Hematopoietic multipotent progenitor cell treated with erythropoietin and hydrocortisone succinate and interleukin-3 and kit ligand, for 15 days (in vitro differentiated cells): Measurements from ENCODE around the gene ATPAF1.

Source experiments
- DNase-seq: peaks from one replicate; pipeline ENCODE4 v3.0.0-alpha.2; 2015; ENCODE audit warnings: low spot score

Gene ATPAF1

DNA sequence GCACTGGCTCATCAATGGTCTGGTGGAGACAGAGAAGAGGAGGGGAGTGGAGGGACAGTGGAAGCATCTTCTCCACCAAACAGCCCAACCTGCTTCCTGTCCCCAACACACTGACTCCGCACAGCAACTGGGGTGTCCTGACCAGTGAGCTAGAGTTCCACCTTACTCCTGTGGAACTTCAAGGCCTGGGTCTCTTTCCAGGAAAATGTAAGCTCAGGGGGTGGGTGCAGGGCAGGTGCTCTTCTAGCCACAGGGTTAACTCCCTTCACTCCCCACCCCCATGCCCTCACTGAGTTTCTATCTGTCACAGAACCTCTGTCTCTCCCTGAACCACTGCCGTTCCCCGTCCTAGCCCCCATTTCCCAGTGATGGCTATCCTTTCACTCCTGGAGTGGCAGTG, 52.4 kb downstream of the ATPAF1 start:
- DNase-seq = no peak

DNA sequence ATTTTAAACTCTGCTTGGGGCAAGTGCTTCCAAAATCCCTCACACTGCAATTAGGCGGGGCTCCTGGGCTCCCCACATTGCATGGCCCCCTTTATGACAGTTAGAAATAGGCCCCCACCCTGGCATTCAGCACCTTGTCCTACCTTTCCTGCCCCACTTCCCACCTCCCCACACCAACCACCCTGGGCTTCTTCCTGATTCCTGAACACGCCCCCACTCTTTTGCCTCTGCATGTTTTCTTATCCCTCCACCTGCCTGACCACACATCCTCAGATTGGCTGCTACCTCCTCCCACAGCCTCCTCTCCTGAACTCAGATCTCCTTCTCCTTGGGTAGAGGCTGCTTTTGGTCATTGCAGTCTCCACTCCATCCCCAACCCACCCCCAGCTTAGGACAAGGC, 53.1 kb downstream of the ATPAF1 start:
- no peak for DNase-seq

DNA sequence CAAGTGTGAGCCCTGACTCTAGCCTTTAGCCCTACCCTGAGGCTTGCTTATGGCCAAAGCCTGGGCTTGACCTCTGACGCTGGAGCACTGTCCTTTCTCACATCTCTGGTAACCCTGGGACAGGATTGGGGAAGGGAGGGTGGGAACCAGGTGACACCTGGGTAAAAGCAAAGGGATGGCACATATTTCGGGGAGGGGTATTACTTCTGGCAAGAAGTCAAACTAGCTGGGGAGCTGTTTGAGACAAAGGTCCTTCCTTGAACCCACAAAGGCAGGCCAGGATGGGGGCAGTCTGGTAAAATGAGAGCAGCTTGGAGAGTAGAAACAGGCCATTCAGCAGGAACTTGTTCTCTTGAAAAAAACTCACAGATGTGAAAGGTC, 53.6 kb downstream of the ATPAF1 start:
- no peak for DNase-seq

DNA sequence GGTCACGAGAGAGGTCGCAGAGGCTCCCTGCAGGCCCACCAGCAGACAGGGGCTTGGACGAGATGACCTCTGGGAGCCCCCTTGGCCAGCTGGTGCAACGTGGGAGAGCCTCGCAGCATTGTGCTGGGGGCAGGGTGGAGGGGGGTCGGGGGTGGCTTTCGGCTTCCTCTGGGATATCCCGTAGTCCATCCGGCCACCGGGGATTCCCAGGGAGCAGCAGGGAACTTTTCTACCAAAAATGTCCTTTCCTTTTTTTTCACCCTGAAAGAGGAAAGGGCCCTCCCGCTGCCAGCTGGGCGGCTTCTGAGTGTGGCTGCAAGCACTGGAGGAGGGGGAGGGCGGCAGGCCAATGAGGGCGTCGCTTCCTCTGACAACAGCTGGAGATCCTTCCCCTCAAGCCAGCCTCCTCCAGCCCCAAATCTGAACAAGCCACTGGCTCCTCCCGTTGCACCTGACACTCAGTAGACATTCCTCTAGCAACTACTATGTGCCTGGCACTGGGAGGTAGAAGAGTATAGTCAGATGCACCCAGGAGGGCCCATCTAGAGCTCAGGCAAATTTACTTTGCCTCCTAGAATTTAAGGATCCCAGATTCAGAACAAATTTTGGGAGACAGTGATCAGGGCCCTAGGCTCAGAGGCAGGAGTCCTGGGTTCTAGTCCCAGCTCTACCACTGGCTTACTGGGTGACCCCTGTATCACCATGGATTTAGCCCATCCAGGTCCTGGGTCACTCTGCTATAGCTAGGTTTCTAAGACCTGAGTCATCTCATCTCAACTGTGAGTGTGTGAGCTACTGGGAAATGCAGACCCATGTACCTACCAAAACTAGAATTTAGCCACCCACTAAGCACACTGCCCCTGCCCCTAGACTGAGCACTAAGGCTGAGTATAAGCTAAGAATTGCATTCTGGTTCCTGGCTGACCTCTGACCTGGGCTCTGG, 54.2 kb downstream of the ATPAF1 start:
- DNase-seq = peak; percentile 80

DNA sequence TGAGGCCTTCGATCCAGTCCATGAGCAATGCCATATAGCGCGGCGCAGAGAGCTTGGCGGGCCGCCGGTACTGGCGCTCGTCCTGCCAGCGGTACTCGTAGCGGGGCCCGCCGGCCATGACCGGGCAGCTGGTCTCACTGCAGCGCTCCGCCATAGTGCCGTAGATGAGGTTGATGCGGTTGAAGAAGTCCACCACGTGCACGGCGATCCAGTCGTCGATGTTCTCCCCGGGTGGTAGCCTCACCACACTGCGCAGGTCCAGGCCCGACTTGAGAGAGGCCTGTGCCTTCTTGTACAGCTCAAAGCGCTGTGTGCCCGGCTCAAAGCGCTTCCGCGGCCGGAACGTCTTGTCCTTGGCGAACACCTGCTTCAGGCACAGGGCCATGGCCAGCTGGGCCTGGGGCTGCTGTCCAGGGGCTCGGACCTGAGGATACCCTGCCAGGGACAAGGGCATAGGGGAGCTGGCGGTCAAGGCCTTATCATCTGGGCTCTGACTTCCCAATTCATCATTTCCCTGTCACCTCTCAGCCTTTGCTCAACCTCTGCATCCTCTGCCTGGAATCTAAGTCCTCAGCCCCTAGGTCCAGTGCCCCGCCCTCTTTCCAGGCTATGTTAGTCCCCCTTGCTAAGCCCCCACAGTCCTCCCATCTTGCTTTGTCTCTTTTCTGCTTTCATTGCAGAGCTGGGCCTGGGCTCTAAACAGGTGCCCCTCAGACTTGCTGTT, 55.1 kb downstream of the ATPAF1 start:
- no peak for DNase-seq

DNA sequence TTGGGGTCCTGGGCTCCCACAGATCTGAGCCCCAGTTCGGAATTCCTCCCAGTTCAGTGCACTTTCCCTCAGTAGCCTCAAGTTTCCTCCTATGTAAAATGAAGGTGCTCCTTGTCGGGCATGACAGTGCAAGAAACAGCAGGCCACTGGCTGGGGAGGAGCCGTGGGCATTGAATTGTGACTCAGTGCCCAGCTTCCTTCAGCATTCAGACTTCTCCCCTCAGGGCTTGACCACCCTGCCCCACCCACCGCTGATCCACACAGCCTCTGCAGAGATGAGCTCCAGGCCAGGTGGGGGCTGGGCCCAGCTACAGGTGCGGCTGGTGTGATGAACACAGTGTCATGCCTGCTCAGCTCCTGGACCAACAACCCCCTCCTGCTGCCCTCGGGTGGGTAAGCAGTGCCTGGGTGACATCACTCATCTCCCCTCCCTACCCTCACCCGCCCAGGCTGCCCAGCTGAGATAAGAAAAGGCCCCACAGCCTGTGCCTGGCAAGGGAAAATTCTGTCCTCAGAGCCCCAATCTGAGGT, 56.4 kb downstream of the ATPAF1 start:
- DNase-seq = peak; percentile 94

DNA sequence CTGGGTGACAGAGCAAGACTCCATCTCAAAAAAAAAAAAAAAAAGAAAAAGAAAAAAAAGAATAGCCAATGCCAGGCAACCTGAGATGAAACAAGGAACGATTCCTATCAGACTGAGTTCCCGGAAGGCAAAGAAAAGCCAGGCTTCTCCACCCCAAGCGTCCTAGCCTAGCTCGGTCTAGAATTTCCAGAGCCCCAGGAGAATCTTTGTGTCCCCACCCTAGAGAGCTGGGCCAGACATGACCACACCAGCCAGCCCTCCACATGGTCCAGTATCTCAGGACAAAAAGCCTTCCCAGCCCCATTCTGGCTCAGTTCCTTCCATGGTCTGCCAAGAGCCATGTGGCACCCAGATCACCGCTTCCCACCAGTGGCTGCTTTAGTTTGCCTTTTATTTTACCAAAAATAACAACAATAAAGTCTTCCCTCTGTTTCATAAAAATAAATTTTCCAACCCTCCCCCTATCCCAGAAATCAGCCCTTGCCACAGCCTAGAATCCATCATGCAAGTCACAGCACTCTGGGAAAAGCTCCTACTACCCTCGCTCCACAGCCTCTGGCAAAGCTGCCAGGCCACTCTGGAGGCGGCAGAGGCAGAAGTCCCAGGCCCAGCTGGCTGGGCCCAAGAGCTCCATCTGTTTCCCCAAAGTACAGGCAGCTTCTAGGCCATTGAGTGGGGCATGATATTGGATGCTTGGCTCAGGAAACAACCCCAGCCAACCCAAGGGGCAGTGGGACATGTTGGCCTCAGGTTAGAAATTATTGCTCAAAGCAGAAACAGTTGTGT, 60.6 kb downstream of the ATPAF1 start:
- DNase-seq = no peak

DNA sequence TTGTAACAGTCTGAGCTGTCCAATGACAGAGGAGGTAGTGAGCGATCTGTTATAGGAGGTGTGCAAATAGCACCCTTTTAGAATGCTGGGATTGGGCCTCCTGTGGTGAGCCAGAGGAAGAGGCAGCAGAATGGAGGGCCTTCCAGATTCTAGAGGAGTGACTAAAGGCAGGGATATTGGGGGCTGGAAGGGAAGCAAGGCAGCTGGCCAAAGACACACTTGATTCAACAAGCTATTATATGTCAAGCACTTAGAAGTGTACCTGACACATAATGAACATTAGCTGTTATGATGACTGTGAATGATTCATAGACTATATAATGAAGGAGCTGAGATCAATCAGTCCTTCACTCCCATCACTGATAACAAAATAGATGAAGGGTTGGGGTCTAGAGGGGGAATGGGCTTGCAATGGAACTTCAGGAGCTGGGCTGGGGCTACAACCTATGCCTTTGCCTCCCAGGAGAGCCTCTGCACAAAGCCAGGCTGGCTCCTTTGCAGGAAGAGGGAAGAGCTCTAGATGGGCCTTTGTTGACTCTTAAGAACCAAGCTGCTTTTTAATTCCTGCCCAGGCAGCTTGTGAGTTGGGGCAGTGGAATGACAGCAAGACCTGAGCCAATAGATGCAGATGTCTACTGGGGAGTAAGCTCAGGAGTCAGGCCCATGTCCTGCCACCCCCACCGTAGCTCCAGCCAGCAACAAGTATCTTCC, 61.8 kb downstream of the ATPAF1 start:
- no peak for DNase-seq

DNA sequence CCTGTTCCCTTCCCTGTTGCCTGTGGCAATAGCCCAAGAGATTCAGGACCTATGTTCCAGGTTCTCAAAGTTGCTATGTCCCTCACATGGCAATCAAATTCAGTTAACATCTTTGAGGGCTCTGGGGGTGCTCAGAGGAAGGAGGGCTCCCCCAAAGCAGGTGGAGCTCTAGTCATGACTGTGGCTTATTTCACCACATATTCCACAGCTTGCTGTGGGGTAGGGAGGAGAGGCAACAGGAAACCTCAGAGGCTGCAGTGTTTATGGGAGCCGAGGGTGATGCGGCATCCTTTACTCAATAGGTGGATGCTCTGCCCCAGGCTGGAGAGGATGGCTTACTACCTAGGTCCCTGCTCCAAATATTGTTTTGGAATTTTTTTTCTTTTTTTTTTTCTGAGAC, 62.9 kb downstream of the ATPAF1 start:
- DNase-seq = peak; percentile 18

DNA sequence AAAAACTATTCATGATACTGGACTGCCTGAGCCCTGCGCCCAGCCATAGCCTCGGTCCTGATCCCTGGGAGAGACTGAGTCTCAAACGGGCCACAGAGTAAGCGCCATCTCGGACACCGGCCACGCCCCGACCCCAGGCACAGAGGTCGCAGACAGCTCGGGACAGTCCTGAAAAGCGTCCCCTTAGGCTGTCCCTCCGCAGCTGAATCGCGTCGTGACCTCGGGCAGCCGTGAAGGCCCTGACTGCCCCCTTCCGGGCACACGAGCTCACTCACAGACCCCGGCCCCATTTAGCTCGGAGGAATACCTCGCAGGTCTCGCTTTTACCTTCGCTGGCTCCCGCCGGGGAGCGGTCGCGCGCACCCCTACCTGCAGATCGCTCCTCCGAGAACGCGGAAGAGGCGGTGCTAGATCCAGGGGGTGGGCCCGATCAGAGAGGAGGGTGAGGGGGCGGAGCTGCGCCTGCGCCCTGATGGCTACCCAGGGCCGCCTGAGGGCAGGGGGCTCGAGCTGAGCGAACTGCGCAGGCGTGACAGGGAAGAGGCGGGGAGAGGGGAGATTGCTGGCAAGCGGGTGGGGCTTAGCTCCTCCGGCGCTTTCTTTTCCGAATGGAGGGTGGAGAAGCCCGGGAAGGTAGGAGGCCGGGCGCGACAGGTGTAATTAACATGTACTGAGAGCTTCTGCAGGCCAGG, 64.2 kb downstream of the ATPAF1 start, which contains the start of gene MKNK1:
TSS of gene MKNK1 (minus strand) at position 411 of the 692 bp plus-strand sequence. CDS start 20,941 bp downstream, outside the sequence.
- peak; percentile 94 for DNase-seq

DNA sequence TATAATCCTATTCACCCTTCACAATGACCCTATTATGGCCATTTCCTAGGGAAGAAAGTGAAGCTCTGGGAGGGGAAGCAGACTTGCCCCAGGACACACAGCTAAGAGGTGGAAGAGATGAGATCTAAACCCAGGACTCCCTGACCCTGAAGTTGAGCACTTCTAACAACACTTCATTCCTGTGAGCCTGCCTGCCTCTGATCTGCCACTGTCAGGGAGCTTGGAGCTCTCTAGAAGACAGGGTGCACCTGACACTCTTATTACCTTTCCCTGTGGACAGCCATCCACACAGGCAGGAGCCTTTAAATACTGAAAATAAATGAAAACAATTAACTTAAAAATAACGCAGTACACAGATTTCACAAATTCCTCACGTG, 64.7 kb downstream of the ATPAF1 start:
- DNase-seq = peak; percentile 18

DNA sequence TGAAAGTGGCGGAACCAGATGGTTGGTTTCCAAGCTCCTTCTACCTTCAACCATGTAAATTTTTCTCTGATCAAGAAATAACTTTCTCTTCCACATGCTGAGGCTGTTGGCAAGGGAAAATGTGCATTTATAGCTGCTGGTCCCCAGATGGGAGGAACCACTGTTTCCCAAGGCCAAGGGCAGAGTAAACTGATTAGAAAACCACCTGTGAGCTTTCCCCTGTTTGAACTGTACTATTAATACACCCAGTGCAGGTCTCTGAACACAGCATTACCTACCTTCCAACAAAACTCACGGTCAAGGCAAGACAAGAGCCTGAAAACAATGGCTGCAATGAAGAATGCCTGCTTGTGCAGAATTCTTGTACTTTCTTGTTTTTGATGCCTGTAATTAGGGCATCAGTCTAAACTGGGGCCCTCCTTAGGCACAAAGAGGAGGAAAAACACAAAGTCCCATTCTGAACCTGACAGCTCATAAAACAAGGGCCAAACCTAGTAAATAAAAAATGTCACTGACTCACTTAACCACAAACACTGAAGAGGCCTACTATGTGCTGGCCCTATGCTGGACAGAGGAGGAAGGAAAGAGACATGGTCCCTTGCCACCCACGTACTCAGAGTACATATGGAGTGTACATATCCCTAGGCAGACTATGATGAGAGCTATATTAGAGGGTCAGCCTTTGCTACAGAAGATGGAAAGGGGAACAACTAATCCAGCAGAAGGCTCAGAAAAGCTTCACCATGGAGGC, 66.7 kb downstream of the ATPAF1 start:
- no peak for DNase-seq

DNA sequence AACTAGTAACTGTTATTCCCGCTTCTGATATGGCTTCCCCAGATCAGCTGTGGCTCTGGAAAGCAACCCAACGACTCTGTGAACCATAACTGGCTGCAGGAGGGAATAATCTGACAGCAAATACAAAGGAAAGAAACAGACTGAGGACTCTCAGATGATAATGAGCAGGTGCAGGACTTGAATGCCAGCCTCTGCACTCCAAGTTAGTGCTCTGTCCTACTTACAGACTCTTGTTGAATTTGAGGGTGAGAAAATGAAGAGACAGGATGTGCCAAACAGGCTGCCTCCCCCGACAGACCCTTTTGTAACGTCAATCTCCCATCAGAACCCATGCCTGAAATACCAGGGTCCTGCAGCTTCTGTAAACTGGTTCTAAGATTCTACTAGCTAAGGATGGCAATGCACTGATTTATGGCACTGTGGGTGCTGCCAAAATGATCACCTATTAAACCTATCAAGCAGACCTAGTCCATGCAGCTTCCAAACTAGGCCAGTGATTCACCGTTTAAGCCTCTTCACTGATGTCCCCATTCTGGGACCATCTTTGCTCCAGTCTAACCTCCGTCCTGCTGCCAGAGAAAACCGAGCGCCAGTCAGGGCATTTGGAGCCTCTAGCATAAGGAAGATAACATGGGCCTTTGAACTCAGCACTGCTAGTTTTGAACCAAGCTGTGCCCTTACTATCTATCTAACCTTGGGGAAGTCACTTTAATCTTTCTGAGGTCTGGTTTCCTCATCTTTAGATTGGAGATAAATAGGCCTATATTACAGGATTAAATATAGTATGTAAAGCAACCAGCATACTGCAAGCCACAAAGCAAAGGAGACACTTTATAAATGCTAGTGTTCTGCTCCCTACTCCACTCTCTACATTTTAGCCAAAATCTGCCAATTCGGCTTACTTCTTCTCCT, 68.8 kb downstream of the ATPAF1 start:
- no peak for DNase-seq

DNA sequence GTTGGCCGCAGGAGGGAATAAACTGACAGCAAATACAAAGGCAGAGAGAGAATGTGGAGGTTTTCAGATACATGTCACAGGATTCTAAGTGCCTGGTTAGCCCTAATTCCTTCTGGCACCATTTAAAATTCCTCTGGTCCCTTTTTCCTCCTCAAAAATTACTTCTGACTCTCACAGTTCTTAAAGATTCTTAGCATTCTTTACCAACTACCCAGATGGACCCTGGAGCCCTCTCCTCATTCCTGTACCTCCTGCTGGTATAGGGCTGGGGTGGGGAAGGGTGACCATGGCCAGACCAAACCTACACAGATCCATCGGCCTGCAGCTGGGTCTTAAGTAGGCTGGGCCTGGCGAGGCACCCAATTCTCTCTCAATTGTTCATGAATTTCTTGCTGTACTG, 71.3 kb downstream of the ATPAF1 start:
- DNase-seq = no peak

DNA sequence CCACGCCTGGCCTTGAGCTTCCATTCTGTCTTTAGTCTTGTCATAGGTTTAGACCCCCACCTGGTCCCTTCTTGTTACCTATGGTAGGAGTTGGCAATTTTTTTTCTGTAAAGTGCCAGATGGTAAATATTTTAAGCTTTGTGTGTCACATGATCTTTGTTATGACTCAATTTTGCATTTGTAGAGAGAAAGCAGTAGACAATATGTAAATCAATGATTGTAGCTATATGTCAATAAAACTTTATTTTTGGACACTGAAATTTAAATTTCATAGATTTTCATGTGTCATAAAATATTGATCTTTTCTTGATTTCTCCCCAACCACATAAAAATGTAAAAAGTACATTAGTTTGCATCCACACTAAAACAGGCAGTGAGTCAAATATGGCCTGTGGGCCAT, 72.1 kb downstream of the ATPAF1 start:
- no peak for DNase-seq

DNA sequence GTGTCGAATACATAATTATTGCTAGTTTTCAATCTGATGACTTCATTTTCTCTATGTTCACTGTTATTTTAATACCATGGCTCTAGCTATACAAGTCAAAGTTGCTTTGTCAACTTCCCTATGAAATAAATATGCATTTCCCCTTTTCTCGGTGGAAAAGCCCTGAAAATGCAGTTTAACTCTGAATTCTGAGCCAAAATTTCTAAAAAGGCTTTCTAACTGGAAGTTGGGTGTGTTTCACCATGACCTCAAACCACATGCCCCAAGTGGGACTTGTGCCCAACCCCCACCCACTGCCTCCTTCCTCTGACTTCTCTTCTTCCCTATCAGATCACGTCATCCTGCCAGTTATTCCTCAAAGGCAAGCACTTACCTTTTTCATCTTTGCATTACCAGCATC, 73.0 kb downstream of the ATPAF1 start:
- DNase-seq = no peak

DNA sequence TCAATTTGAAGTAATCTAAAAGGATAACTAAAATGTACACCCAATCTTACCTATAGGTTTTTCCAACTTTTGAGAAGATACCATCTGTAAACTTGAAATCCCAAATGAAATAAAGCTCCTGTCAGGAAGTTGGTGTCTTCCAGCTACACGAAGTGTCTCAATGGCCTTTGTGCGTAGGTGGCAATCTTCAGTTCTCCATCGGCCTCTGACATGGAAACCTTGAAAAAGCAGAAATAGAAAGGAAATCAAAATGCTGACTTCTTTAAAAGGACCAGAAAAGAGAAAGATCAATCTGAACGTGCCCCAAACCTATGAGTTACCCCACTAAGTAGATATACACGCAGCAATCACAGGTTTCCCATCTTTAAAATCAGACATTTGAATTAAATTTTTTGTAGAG, 74.1 kb downstream of the ATPAF1 start:
- no peak for DNase-seq

DNA sequence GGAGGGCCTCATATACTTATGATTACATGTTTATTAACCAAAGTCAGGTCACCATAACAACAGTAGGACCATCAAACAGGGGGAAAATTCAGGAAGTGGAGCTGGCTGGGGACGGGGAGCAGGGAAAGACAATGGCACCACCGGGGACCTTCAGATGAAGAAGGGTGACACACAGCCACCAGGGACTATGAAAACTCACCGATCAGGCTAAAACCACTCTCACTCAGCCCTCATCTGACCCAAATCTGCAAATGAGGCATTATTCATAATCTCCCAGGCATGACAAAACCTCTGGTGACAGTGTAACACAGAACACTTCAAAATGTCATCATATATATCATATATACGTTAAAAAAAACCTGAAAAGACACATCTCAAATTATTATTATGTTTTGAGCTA, 75.3 kb downstream of the ATPAF1 start:
- DNase-seq = no peak

DNA sequence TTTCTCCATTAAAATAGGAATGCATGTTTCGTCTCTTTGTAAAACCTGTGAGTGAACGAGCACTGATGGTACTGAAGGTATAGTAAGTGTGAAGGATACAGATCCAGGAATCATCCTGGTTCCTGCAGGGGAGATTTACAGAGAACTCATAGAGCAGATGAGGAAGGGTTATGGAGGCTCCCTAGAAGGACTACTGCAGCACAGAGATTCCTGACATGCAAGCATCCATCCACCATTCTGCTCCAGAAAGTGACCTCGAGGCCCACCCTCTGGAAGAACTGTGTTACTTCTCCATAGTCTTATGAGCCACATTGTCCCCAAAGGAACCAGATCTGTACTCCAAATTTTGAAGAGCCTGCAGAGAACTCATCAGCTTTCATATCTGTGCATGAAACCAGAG, 78.6 kb downstream of the ATPAF1 start:
- DNase-seq = no peak
